ENCODE results near the gene PNLIPRP1.

PNLIPRP1 gene

GRCh38 chr10:116631871-116632295 is 41.1 kb downstream of the PNLIPRP1 start:
- no peak for DNase-seq

- no peak for DNase-seq
These were observed 41.9 kb downstream of the PNLIPRP1 start for GRCh38 chr10:116632596-116633215.

- no peak for DNase-seq
These were observed 42.4 kb downstream of the PNLIPRP1 start for GRCh38 chr10:116633216-116633600.

- DNase-seq, result no peak
These were observed 43.6 kb downstream of the PNLIPRP1 start for GRCh38 chr10:116634126-116634975.

- no peak for DNase-seq
These were observed 45.6 kb downstream of the PNLIPRP1 start for GRCh38 chr10:116636385-116636784.

- DNase-seq, result no peak
These were observed 46.2 kb downstream of the PNLIPRP1 start for GRCh38 chr10:116636976-116637375.

GRCh38 chr10:116637830-116638229 is 47.1 kb downstream of the PNLIPRP1 start:
- no peak for DNase-seq

GRCh38 chr10:116646502-116646901 is 55.7 kb downstream of the PNLIPRP1 start:
- DNase-seq, result no peak

GRCh38 chr10:116648903-116649302 is 58.1 kb downstream of the PNLIPRP1 start:
- no peak for DNase-seq

GRCh38 chr10:116653885-116654284 is 63.1 kb downstream of the PNLIPRP1 start:
- DNase-seq, result no peak

GRCh38 chr10:116654816-116655215 is 64.1 kb downstream of the PNLIPRP1 start:
- no peak for DNase-seq

- DNase-seq, result no peak
These were observed 64.8 kb downstream of the PNLIPRP1 start for GRCh38 chr10:116655568-116655967.

GRCh38 chr10:116656044-116656443 is 65.3 kb downstream of the PNLIPRP1 start:
- no peak for DNase-seq

- DNase-seq, result no peak
These were observed 67.2 kb downstream of the PNLIPRP1 start for GRCh38 chr10:116657863-116658551.

All from right kidney (tissue), 1 donor.